SK-N-SH (cell line): ENCODE measurements around the gene ARHGAP5. TPM values are rescaled to one million over a fixed set of nuclear protein-coding genes. Genes with fewer than 3 reads are reported as not detected.

Experiments used
- CTCF ChIA-PET: fragments of 300-600, 350-600 bp; formaldehyde crosslinking; extraction: SDS; loops from one replicate; lab custom pipeline; 2021; lab: Yijun Ruan, JAX
- POLR2A ChIA-PET: fragments of 350-600 bp; sonication (Branson Sonifier 250); formaldehyde crosslinking; extraction: SDS; loops from one replicate; lab custom pipeline; 2020; ENCODE audit warnings: antibody characterized with exemption, inconsistent platforms; lab: Yijun Ruan, JAX
- DNase-seq: peaks from one replicate; pipeline ENCODE4 v3.0.0; 2012
- H2AFZ ChIP-seq: fragments of 200-600 bp; sonication (generic); 2 replicates; pipeline ENCODE4 v1.8.1; 2016; ENCODE audit warnings: antibody characterized with exemption, mild to moderate bottlenecking, low read depth
- H3F3A ChIP-seq: fragments of 200-600 bp; sonication (generic); replicated peaks from 2 replicates; pipeline ENCODE3; 2016; ENCODE audit warnings: antibody characterized with exemption, mild to moderate bottlenecking; ENCODE audit not compliant: insufficient read depth
- H3K27ac ChIP-seq, 2 experiments: fragments of 200-500 bp in 1 of 2; fragments of 200-600 bp in 1 of 2; sonication (Bioruptor generic) in 1 of 2; sonication (generic), shearing (Covaris generic) in 1 of 2; 2 replicates each; pipeline versions ENCODE4 v1.5.1 to v1.6.1; 2014 to 2016; ENCODE audit warnings: low read depth in 2 of 2, inconsistent platforms in 1 of 2, low read length in 1 of 2, mild to moderate bottlenecking in 1 of 2, mixed read lengths in 1 of 2
- H3K27me3 ChIP-seq: fragments of 200-600 bp; sonication (generic), shearing (Covaris generic); 2 replicates; pipeline ENCODE4 v1.6.1; 2016; ENCODE audit warnings: mixed run types; ENCODE audit not compliant: insufficient read depth
- H3K36me3 ChIP-seq, 2 experiments: fragments of 200-500 bp in 1 of 2; fragments of 200-600 bp in 1 of 2; sonication (Bioruptor generic) in 1 of 2; sonication (generic) in 1 of 2; replicated peaks in 1 of 2; 2 replicates each; pipeline versions ENCODE3 to v1.5.1; 2014 to 2016; ENCODE audit warnings: low read length in 1 of 2, mild to moderate bottlenecking in 1 of 2; ENCODE audit not compliant: insufficient read depth in 2 of 2, control insufficient read depth in 1 of 2
- H3K4me1 ChIP-seq, 2 experiments: fragments of 200-500 bp in 1 of 2; fragments of 200-600 bp in 1 of 2; sonication (Bioruptor generic) in 1 of 2; sonication (generic), shearing (Covaris generic) in 1 of 2; 2 replicates each; pipeline versions ENCODE4 v1.5.1 to v1.6.1; 2014 to 2016; ENCODE audit warnings: low read depth in 1 of 2, low read length in 1 of 2, mixed run types in 1 of 2; ENCODE audit not compliant: insufficient read depth in 2 of 2, control insufficient read depth in 1 of 2
- H3K4me2 ChIP-seq: fragments of 200-600 bp; sonication (generic), shearing (Covaris generic); 2 replicates; pipeline ENCODE4 v1.6.1; 2017; ENCODE audit warnings: mixed run types
- H3K4me3 ChIP-seq, 2 experiments: fragments of 200-500 bp in 1 of 2; fragments of 200-600 bp in 1 of 2; sonication (Bioruptor generic) in 1 of 2; sonication (generic), shearing (Covaris generic) in 1 of 2; 2 replicates each; pipeline versions ENCODE4 v1.5.1 to v1.8.1; 2014 to 2016; ENCODE audit warnings: low read depth in 2 of 2, inconsistent platforms in 1 of 2, low read length in 1 of 2, mild to moderate bottlenecking in 1 of 2, mixed read lengths in 1 of 2, moderate library complexity in 1 of 2
- H3K79me2 ChIP-seq: fragments of 200-600 bp; sonication (generic); 2 replicates; pipeline ENCODE4 v1.8.1; 2017; ENCODE audit warnings: mild to moderate bottlenecking; ENCODE audit not compliant: insufficient read depth
- H3K9ac ChIP-seq: fragments of 200-600 bp; sonication (generic); 2 replicates; pipeline ENCODE4 v1.6.1; 2017; ENCODE audit warnings: mixed run types
- H3K9me2 ChIP-seq: fragments of 200-600 bp; sonication (generic); 2 replicates; pipeline ENCODE4 v1.6.1; 2017; ENCODE audit warnings: mixed run types
- H3K9me3 ChIP-seq: fragments of 200-600 bp; sonication (generic); 2 replicates; pipeline ENCODE4 v1.6.1; 2017; ENCODE audit warnings: mixed run types, mild to moderate bottlenecking, moderate library complexity
- H4K20me1 ChIP-seq: fragments of 200-600 bp; sonication (generic); 2 replicates; pipeline ENCODE4 v1.6.1; 2017; ENCODE audit warnings: mild to moderate bottlenecking, mixed run types; ENCODE audit not compliant: insufficient read depth
- CHD2 ChIP-seq: fragments of 150-350 bp; IDR thresholded peaks from 2 replicates; pipeline ENCODE4 v1.6.1; 2018; ENCODE audit warnings: low read length; ENCODE audit not compliant: partially characterized antibody
- EP300 ChIP-seq, 2 experiments: IDR thresholded peaks; 2 replicates each; pipeline versions ENCODE4 v1.4.0 to v1.6.1; 2012; ENCODE audit warnings: borderline replicate concordance in 1 of 2, low read depth in 1 of 2, low read length in 1 of 2
- EZH2phosphoT487 ChIP-seq: fragments of 200-600 bp; sonication (generic); IDR thresholded peaks from 2 replicates; pipeline ENCODE4 v1.6.1; 2017; ENCODE audit warnings: low read depth, mixed run types, mild to moderate bottlenecking, antibody characterized with exemption, moderate library complexity, borderline replicate concordance
- FOSL2 ChIP-seq: IDR thresholded peaks from 2 replicates; pipeline ENCODE4 v1.4.0; 2012; ENCODE audit warnings: low read depth, mild to moderate bottlenecking, moderate library complexity, borderline replicate concordance
- FOXJ3 ChIP-seq: sonication (generic); formaldehyde crosslinking; IDR thresholded peaks from 2 replicates; pipeline ENCODE4 v1.5.1; 2020; ENCODE audit warnings: mild to moderate bottlenecking, missing genetic modification reagents
- GABPA ChIP-seq: IDR thresholded peaks from 2 replicates; pipeline ENCODE4 v1.4.0; 2012; ENCODE audit warnings: low read depth, mild to moderate bottlenecking
- MEF2A ChIP-seq: IDR thresholded peaks from 2 replicates; pipeline ENCODE4 v1.4.0; 2012; ENCODE audit warnings: low read depth, borderline replicate concordance
- NFIC ChIP-seq: IDR thresholded peaks from 2 replicates; pipeline ENCODE4 v1.4.0; 2012; ENCODE audit warnings: borderline replicate concordance
- PBX3 ChIP-seq: IDR thresholded peaks from 2 replicates; pipeline ENCODE4; 2012
- POLR2AphosphoS5 ChIP-seq: IDR thresholded peaks from 2 replicates; pipeline ENCODE4 v1.6.1; 2012; ENCODE audit warnings: low read depth, low read length
- RXRA ChIP-seq: IDR thresholded peaks from 2 replicates; pipeline ENCODE4 v1.4.0; 2012; ENCODE audit warnings: low read depth, mild to moderate bottlenecking, borderline replicate concordance
- SIN3A ChIP-seq: IDR thresholded peaks from 2 replicates; pipeline ENCODE4 v1.6.1; 2012; ENCODE audit warnings: low read depth, mild to moderate bottlenecking, low read length, moderate library complexity, borderline replicate concordance
- SMC3 ChIP-seq: IDR thresholded peaks from 2 replicates; pipeline ENCODE4 v1.6.1; 2012; ENCODE audit warnings: low read depth, low read length, improper control_type of control experiment
- WGBS: methylation state at CpG from one replicate; pipeline ENCODE4 v1.1.6; 2017; ENCODE audit warnings: low lambda C conversion rate; 5-methylcytosine and 5-hydroxymethylcytosine counted together
- polyA plus RNA-seq, 3 experiments: library from polyadenylated mRNA; depleted of rRNA; stranded (reverse); fragments of >200 nt; gene quantifications; 2 replicates each; pipeline ENCODE4 v1.2.3, GENCODE V29; 2012
- TF ChIP-seq, protein P1 (sequence below): fragments of 200-600 bp; sonication (generic); IDR thresholded peaks from 2 replicates; pipeline ENCODE4 v1.6.1; 2017; ENCODE audit warnings: antibody characterized with exemption, mild to moderate bottlenecking, moderate library complexity
- TF ChIP-seq, protein P2 (sequence below): IDR thresholded peaks from 2 replicates; pipeline ENCODE4 v1.4.0; 2012; ENCODE audit warnings: low read depth, borderline replicate concordance

Gene ARHGAP5
- polyA plus RNA-seq, 1 of the 3 experiments (the other 2 are of a cell fraction): 7.2 TPM

DNA sequence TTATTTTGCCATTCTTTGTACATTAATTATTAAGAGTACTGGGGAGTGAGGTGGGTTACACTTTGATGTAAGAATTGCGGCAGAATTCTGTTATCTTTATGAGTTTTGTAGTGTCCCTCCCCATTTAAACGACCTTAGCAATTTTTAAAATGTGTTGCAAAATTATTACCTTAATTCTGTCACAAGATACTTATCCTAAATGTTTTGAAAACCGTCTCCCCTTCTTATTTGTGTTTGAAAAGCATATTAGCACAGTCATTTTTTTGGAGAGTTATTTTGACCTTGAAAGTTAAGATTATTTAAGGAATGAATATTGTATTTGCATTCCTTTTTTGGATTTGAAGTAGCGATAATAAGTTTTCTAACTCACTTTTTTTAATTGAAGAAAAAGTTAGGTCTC lies 2.2 kb downstream of the ARHGAP5 start:
- TF ChIP-seq SIN3A (no peak), NFIC (no peak), CHD2 (no peak), POLR2AphosphoS5 (no peak), FOSL2 (no peak), RXRA (no peak), EZH2phosphoT487 (no peak)
- TF ChIP-seq, protein P1, sequence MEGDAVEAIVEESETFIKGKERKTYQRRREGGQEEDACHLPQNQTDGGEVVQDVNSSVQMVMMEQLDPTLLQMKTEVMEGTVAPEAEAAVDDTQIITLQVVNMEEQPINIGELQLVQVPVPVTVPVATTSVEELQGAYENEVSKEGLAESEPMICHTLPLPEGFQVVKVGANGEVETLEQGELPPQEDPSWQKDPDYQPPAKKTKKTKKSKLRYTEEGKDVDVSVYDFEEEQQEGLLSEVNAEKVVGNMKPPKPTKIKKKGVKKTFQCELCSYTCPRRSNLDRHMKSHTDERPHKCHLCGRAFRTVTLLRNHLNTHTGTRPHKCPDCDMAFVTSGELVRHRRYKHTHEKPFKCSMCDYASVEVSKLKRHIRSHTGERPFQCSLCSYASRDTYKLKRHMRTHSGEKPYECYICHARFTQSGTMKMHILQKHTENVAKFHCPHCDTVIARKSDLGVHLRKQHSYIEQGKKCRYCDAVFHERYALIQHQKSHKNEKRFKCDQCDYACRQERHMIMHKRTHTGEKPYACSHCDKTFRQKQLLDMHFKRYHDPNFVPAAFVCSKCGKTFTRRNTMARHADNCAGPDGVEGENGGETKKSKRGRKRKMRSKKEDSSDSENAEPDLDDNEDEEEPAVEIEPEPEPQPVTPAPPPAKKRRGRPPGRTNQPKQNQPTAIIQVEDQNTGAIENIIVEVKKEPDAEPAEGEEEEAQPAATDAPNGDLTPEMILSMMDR: no peak
- peaks cover 2 to 8% of the 10 kb centered on the region in 2 experiments; a peak in 3 of 4 replicates for H3K4me1 ChIP-seq
- H3K4me3 ChIP-seq: peak overlapping the region; percentile 71 to 96
- H4K20me1 ChIP-seq: peaks cover 61% of the 10 kb centered on the region
- DNase-seq: no peak
- CTCF ChIA-PET: no interaction called here
- H3F3A ChIP-seq: peaks cover 10% of the 10 kb centered on the region
- H3K9ac ChIP-seq: peak overlapping the region; percentile 94
- POLR2A ChIA-PET: no interaction called here
- H3K36me3 ChIP-seq: peaks cover 0 to 4% of the 10 kb centered on the region in 2 experiments
- peaks cover 87% of the 10 kb centered on the region for H3K79me2 ChIP-seq
- WGBS: 60% methylated on average over 4 of the region's 4 CpGs
- H3K27ac ChIP-seq: peak overlapping the region in 1 of 2 experiments; percentile 86; a peak in 3 of 4 replicates
- no peaks in the 10 kb centered on the region for H3K27me3 ChIP-seq
- H3K4me2 ChIP-seq: peak overlapping the region; percentile 69
- H2AFZ ChIP-seq: no peak overlapping the region
- H3K9me3 ChIP-seq: no peaks in the 10 kb centered on the region
- no peaks in the 10 kb centered on the region for H3K9me2 ChIP-seq

DNA sequence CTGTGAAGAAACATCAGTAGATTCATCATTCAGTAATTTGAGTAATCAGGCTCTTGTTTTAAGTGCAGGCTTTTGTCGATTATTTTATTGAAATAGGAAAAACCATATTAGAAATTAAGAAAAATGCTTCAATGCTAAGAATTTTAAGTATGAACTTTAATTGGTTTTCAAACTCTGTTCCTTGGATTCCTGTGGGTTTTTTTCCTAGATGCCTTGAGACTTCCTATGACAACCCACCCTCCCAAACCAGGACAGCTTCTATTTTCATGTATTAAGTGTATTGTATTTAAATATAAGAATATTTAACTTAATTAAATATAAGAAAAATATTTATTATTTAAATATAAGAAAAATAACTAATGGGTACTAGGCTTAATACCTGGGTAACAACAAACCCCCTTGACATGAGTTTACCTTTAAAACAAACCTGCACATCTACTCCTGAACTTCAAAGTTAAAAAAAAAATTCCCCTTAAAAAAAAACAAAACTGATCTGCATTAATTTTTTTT lies 3.0 kb downstream of the ARHGAP5 start:
- no peaks in the 10 kb centered on the region for H3K9me2 ChIP-seq
- no peaks in the 10 kb centered on the region for H3K9me3 ChIP-seq
- H4K20me1 ChIP-seq: peaks cover 69% of the 10 kb centered on the region
- peak overlapping the region; percentile 94; the same call in 1 of the 2 replicates for H3K9ac ChIP-seq
- peaks cover 87% of the 10 kb centered on the region for H3K79me2 ChIP-seq
- no peaks in the 10 kb centered on the region for H3K27me3 ChIP-seq
- ChIA-PET CTCF (interaction anchor here (2.0 kb wide), 1 partner anchor 171 kb away, joined by 5 read pairs; no protein-coding TSS in a partner anchor), POLR2A (no interaction called here)
- peak overlapping the region in 1 of 2 experiments; percentile 86; a peak in 1 of 4 replicates for H3K27ac ChIP-seq
- H3F3A ChIP-seq: peaks cover 10% of the 10 kb centered on the region
- DNase-seq: no peak
- H3K4me1 ChIP-seq: peaks cover 2 to 8% of the 10 kb centered on the region in 2 experiments; a peak in 3 of 4 replicates
- peak overlapping the region; percentile 69 for H3K4me2 ChIP-seq
- no peak overlapping the region for H2AFZ ChIP-seq
- TF ChIP-seq PBX3 (no peak), POLR2AphosphoS5 (no peak), EP300 (IDR thresholded peaks at IDR 0.05; ENCODE audit: borderline replicate concordance in 1 of 2, low read depth in 1 of 2, low read length in 1 of 2) (no peak), SMC3 (no peak), MEF2A (no peak), FOXJ3 (CRISPR knock-in tag) (no peak), SIN3A (no peak), NFIC (no peak), CHD2 (no peak), GABPA (no peak), FOSL2 (no peak)
- TF ChIP-seq, protein P2, sequence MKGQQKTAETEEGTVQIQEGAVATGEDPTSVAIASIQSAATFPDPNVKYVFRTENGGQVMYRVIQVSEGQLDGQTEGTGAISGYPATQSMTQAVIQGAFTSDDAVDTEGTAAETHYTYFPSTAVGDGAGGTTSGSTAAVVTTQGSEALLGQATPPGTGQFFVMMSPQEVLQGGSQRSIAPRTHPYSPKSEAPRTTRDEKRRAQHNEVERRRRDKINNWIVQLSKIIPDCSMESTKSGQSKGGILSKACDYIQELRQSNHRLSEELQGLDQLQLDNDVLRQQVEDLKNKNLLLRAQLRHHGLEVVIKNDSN: no peak
- WGBS: 69% methylated on average over 1 of the region's 1 CpG
- peak overlapping the region; percentile 71 to 96; a peak in 2 of 4 replicates for H3K4me3 ChIP-seq
- peaks cover 0 to 4% of the 10 kb centered on the region in 2 experiments for H3K36me3 ChIP-seq
